GM21825 (cell line): Measurements from ENCODE around the gene SNX20.

ENCODE experiments used
- ATAC-seq: cut with Tn5 transposase; IDR thresholded peaks from one replicate; pipeline ENCODE4 v1.9.1; 2021; ENCODE audit warnings: mild to moderate bottlenecking, moderate library complexity; ENCODE audit not compliant: unreplicated experiment

SNX20 gene

DNA sequence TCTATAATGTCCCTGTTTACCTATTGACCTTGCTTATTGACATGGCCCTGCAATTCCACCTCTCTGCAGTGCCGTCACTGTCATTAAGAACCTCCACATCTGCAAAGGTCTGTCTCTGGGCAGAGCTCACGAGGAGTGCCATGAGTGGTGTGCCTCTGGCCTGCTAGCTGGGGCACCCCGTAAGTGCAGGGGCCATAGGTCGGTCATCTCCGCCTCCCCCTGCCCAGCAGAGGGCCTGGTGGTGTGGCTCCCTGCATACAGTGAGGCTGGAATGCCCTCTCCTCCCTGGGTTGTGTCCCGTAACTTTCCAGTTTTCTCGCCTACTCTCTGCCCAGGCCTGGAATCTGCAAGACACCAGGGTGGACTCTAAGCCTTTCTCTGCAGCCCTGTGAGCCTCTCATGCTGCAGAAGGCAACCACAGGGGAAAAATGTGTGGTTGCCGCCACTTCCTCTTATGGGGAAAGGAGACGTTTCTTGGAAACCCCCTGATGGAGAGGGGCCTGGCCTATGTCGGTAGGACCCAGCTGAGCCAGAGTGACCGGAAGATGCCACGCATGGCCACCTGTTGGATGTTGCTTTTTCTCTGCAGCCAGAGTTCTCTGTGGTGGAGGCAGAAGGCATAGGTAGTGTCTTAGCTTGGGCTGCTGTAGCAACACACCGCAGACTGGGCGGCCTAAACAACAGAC, 2.7 kb upstream of the SNX20 start:
- peak; percentile 71 for ATAC-seq

DNA sequence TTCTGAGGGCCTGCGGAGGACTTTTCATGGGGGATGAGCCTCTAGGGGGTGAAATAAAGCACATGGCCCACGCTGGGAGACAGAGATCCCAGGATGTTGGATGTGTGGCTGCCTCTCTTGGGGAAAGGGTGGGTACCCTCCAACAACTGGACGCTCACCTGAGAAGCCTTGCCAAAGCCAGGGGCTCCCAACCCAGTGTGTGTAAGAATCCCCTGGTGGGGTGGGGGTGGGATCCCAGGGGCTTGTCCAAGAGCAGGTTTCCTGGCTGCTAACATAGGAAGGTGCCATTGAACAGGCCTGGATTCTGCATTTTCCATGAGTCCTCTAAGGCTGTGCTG, 587 bp downstream of the SNX20 start:
- no peak for ATAC-seq

DNA sequence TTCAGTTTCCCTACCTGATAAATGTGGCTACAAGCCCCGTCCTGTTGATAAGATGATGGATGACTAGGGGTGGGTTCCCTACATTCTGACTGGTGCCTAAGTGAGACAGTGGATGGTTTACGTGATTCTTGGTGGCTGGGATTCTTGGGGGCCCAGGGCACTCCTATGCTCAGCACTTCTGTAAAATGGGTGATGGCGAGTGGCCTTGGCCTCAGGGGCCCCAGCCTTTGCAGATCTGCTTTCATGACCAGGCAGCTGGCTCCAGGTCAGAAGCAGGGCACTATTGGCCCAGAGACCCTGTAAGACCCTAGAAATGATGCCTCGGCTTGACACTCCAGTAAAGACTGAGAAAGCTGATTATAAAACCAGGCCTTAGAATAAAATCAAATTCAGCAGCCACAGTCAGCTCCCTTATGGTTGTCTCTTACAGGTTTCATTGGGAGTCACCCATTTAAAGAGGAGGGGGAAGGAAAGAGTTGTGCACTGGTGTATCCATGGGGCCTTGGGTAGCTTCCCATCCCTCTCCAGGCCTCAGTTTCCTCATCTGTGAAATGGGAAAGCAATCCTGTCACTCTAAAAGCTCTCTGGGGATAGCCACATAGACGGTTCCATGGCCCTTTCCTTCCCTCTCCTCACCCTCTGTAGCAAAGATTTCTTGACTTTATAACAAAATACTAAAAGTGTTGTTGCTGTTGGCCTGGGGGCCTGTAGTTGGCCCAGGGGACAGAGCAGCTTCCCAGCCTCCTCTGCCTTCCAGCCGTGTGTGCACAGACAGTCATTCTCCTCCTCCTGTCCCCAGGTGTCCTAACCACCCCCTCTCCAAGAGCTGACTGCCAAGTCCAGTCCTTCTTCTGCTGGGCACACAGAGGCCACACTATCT, 1.2 kb downstream of the SNX20 start:
- no peak for ATAC-seq

DNA sequence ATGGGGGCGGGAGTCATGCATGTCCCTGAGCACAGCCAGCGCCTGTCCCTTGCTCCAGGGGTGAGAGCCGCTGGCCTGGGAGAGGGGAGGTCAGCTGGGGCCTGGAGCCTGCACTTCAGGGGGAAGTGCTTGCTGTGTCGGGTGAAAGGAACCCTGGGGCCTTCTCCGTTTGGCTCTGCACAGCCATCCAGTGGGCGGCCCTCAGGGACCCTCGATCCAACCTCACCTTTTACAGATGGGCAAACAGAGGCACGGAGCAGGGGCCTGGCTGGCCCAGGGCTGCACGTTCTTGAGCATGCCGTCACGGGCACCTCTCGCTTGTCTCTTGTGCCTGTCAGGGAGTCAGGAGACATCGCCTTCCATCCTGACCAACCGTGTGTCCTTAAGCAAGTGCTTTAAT, 1.8 kb downstream of the SNX20 start:
- no peak for ATAC-seq

DNA sequence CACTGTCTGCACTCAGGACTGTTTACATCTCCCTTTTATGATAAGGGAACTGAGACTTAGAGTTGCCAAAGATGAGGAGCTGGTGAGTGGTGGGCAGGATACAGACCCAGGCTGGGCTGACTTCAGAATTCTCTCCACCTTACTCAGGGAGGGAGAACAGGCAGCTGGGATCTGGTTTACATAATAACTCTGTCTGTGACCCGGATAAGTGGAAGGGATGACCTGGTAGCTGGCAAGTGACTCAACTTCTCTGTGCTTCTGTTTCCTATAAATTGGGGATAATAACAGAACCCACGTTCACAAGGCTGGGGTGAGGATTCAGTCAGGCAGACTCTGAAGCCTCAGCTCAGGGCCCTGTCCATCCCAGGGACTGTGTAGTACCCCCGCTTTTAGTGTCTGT, 2.6 kb downstream of the SNX20 start:
- ATAC-seq: no peak

DNA sequence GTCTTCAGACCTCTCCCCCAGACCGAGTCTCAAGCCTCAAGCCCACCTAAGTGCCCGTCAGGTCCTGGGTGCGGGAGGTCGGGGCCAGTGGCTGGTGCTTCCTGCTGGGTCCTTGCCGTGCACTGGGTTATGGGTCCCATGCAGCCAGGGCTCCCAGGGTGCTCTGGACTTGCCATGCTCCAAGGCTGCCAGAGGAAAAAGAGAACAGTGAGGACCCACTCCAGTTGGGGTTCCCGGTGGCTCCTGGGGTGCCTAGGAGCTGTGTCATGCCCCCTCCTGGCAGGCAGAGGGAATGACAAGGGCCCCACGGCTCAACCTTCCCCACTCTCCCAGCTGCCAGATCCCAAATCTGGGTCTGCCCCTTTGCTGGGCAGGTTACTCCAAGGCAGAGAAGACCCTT, 3.8 kb downstream of the SNX20 start:
- ATAC-seq: no peak

DNA sequence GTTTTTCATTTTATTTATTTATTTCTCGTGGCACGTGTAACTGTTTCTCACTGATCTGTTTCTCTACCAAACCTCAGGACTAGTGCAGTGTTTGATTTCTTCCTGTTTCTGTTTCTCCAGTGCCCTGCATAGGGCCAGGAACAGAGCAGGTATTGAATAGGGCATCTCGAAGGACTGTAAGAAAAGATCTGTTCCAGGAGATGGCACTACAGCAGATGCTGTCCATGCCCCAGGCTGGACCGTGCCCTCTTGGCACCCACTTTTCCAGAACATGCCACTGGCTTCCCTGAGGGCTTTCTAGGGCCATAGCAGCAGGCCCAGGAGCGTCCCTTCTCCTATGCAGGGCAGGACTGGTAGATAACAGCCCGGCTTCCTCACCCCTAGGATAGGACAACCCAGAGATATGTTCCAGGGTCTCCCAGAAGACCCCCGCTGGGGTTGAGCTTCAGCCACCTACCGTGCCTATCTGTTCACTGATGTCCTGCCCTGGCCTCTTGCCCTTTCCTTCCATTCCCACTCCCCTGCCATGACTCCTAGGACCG, 4.4 kb downstream of the SNX20 start:
- no peak for ATAC-seq

DNA sequence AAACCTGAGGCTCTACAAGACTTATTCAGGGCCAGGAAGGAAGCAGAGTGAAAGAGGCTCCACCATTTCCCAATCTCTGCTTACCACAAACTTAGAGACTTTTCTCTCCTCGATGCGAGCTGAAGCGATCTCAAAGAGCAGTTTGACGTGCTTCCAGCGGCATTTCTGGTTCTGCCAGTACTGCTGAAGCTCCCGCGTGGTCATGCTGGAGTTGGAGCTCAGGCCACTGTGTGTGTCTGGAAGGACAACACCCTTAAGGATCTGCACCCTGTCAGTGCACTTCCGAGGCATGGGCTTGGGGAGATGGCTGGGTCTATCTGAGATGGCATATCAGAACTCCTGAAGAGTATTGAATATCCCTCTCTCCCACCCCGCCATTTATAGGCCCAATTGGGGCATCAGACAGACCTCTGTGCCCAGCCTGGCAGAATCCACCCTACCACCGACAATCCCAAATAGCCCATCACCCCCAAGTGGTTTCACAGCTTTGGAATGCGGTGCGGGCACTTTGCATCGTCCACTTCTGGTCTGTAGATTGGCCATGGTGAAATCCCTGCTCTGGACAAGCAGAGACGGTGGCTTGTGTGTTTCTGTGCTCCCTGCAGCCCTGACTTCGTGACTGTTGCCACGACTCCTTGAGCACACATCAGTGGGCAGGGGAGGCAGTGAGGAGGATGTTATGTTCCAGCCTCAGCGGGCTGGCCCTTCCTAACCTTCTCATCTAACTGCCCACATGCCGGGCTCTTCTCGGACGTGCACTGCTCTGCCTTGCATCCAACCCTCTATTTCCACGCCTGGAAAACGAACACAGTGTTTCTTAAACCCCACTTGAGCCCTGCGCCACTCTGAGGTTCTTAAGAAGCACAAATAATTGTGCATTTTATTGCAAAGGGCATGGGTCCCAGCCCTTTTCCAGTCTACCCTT, 5.2 kb downstream of the SNX20 start:
- ATAC-seq: no peak

DNA sequence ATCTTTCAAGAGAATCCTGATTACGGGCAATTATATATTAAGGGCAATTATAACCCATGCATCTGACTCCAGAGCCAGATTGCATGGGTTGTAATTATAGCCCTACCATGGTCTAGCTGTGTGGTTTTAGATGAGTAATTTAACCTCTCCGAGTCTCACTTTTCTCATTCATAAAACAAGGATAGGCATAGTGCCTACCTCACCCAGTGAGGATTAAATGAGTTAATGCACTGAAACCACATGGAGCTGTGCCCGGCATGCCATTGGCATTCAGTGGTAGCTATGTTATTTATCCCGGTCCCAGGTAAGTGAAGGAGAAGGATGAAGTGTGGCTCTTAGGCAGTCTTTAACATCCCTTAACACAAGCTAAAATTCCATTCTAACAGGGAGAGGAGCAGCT, 6.3 kb downstream of the SNX20 start:
- no peak for ATAC-seq

DNA sequence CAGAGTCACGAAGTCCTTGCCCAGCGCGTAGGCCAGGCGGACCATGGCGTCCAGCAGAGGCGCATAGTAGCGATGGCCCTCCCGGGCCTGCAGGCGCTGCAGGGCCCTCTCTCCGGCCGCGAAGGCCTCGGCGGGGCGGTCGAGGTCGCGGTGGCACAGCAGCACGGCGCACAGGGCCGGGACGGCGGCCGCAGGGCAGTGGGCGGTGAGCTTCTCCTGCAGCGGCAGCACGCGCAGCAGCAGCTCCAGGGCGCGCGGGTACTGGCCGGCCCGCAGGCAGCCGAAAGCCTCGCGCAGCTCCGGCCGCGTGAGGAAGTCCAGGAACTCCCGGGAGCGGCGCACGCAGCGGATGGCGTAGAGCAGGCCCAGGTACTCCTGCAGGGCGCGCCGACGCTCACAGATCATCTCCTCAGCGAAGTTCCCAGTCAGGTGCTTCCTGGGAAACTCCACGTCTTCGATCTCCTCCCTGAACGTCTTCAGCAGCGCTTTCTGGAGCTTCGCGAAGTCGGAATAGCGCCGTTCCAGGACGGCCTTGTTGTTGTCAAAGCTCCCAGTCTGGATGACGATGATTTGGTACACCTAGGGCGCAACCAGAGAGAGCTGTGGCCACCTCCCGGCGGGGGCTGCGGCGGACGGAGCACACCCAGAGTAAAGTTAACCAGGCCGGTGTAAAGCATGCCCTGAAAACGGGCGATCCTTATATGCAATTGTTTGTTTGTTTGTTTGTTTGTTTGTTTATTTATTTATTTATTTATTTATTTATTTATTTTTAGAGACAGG, 7.4 kb downstream of the SNX20 start:
- ATAC-seq: no peak

DNA sequence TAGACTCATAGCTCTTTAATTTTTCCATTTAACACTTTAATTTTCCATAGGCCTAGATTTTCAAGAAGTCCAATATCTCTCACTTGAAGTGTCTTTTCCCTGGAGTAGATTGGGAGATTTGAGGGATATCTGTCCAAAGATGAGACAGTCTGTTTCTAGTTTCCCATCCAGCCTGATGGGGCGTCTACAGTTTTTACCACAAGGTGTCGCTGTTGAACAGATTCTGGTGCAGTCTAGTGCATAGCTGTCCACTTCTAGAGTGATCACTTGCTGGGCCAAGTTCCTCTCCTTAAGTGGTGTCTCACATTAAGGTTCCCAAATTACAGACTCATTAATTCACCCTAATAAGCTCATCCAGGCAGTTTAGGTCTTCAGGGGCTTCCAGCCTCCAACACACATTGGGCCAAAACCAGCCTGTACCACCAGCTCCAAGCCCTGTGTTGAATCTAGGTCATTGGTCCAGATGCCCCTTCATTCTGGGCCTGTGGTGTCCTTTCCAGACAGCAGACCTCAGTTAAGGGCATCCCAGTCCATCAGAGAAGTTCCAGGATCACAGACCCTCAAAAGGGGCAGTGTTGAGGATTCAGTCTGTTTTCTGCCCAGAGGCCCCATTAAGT, 9.4 kb downstream of the SNX20 start:
- no peak for ATAC-seq

DNA sequence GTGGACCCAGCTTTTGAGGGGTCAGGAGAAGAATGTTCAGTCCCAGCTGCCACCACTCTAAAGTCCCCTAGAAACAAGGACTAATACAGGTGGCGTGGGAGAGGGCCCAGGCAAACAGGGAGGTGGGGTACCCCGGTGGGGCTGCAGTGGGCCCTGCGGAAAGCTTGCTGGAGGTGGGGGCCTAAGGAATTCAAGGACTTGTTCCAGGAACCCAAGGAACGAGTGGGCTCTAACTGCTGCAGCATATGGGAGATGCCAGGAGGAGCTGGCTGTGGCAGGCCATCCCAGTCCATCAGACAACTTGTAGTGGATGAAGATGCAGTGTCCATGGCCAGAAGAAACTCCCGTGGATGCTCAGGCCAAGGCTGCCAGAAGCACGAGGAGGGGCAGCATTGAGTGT, 10.6 kb downstream of the SNX20 start:
- ATAC-seq: no peak

DNA sequence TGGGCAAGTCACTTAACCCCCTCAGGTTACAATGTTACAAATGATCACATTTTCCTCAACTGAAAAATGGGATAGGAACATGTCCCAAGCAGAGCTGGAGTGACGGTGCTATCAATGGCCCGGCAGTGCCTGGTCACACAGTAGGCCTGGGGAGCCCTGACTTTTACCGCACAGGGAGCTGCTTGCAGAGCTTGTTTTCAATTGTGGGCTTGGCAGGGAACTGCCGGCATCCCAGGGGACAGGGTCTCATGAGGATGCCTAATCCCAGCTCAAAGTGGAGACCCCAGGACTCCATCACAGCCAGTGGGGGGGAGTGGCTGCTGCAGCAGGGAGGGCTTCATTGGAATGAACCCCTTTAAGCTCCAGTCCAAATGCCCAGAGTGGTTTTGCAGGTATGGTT, 11.4 kb downstream of the SNX20 start:
- no peak for ATAC-seq

DNA sequence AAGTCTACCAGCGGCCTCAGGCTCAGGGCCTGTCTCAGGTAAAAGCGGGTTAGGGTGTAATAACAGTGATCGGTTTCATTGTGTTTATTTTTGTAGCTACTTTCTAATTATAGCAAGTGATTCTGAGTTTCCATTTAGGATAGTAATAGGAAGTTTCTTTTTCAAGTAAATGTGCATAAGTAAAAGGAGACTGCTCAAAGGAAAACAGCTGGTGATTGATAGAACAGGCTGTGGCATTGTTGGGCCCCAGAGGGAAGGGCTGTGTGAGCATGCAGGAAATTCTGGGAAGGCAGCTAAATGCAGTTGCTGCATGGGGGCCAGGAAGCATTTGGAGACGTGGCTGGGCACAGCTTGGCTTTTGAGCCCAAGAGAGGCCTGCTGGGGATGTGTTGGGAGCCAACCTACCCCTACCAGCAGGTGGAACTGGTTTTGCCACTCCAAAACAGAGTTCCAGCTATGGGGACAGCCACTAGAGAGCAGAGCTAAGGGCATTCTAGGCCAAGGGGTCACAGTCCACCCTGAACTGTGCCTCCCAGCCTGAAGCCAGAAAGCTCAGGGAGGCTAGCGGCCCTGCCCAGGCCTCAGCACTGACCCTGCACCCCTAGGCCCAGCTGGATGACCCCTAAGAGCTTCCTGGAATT, 12.6 kb downstream of the SNX20 start:
- no peak for ATAC-seq

DNA sequence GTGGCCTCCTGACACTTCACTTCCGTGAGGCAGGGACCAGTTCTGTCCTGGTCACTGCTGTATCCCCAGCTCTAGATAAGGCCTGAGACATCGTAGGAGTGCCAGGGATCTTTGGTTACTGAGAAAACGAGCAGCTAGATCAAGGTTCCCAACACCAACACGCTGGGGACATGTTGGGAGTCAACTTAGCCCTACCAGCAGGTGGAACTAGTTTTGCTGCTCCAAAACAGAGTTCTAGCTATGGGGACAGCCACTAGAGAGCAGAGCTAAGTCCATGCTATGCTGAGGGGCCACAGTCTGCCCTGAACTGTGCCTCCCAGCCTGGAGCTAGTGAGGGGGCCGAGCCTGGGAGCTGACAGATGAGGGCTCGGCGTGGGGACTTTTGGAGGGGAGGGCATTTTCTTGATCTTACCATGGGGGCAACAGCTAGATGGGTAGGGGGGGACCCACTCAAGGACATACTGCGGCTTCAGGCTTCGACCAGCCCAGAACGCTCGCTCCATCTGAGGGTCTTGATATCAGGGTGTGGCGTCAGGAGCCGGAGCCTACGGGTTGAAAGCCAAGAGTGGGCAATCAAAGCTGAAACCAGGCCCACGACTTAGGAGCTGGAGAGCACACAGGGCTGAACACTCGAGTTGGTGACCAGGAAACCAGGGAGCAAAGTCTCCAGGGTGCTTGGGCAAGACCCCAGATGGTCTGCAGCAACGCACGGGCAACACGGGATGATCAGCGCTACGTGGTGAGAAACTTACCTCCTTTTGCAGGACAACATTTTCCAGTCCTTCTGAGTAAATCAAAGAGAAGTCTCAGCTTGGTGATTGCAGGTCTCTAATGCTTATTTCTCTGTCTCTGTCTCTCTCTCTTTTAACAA, 13.4 kb downstream of the SNX20 start:
- no peak for ATAC-seq

DNA sequence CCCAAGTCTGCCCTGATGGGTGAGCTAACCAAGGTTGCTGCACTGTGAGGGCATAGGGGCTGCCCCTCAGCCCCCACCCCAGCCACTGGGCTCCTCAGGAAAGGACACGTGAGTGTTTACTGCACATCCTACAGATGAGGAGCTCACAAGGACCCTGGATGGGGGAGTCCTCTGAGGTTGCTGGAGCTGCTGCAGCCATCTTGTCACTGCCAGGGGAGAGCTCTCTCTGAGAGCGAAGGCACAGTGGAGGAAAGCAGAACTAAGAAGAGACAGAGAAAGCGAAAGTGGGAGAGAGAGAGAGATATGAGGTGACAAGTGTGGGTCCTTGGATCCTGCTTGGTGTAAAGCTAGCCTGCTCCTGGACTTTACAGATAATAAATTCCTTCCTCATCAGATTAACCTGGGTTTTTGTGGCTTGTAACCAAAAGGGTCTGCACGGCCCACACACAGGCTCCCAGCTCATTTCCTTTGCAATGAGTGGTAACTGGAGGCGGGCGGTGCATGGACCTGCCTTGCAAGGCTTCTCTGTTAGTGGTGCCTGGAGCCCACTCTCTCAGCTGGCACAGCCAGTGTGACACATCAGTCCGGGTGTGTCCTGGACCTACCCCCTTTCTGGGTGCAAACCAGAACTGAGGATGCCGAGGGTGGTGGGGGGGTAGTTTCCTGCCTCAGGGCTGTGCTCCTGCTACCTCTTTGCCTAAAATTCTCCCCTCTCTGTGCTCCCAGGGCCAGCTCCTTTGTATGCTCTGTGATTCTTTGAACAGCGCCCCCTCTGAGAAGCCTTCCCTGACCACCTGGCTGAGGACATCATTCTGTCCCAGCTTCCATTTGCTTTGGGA, 14.2 kb downstream of the SNX20 start:
- ATAC-seq: peak; percentile 82

DNA sequence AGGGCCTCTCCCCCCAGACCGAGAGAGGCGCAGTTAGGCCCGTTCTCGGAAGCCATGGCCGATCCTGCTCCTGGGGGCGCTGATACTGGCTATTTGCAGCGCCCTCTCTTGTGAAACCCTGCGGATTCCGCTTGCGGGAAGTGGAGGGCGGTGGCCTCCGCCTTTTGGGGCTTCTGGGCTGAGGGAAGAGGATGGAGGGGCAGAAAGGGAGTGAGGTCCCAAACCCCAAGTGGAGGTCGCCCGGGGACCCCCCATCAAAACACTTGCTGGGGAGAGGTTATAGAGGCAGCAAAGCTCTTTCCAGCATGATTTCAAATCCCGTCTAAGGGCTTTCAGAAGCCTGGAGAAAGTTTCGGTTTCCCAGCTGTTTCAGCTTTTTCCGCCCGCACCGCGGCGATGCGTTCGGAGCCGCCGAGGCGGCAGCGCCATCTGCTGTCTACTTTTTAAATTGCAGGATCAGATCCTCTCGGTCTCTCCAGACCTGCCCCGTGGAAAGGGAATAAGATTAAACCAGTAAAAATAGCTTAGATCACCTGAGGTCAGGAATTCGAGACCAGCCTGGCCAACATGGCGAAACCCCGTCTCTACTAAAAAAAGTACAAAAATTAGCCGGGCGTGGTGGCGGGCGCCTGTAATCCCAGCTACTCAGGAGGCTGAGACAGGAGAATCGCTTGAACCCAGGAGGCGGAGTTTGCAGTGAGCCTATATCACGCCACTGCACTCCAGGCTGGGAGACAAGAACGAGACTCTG, 15.8 kb downstream of the SNX20 start:
- ATAC-seq: no peak
